Activated T-helper 2 cell treated with anti-CD3 and anti-CD28 coated beads, Interferon-gamma antibody, Interleukin-2, Interleukin-4, amounts not matched to agents 10 μg/mL and 5 μg/mL and 100 μg/mL, durations not matched to agents 14 hours and 24 hours and 36 hours (primary cell): ENCODE results near the gene LYPD6. TPM values are rescaled to one million over a fixed set of nuclear protein-coding genes. Genes with fewer than 3 reads are reported as not detected.

Experiments used
- DNase-seq: peaks from one replicate; pipeline ENCODE4 v3.0.0; 2021; ENCODE audit warnings: low spot score
- H3K27ac Mint-ChIP-seq: one replicate; pipeline ENCODE4 v1.8.0; 2021; ENCODE audit warnings: mixed read lengths
- H3K27me3 Mint-ChIP-seq: one replicate; pipeline ENCODE4 v1.8.0; 2021; ENCODE audit warnings: low read depth, mixed read lengths
- H3K36me3 Mint-ChIP-seq: one replicate; pipeline ENCODE4 v1.8.0; 2021; ENCODE audit warnings: low read depth, mixed read lengths
- H3K4me1 Mint-ChIP-seq: one replicate; pipeline ENCODE4 v1.8.0; 2021; ENCODE audit warnings: low read depth, mixed read lengths
- H3K4me3 Mint-ChIP-seq: one replicate; pipeline ENCODE4 v1.8.0; 2021; ENCODE audit warnings: low read depth, mild to moderate bottlenecking, moderate library complexity, mixed read lengths
- H3K9me3 Mint-ChIP-seq: one replicate; pipeline ENCODE4 v1.8.0; 2021; ENCODE audit warnings: mixed read lengths
- intact Hi-C: fragments of 100-400 bp; cut with micrococcal nuclease; formaldehyde crosslinking; loops from one replicate; pipeline ENCODE4 v1.15.1; 2023
- total RNA-seq: library from RNA; stranded (reverse); gene quantifications from 2 replicates; pipeline ENCODE4 v1.2.3, GENCODE V29; 2022

The LYPD6 gene
- total RNA-seq, 1 donor from 2014 or later: not detected

DNA sequence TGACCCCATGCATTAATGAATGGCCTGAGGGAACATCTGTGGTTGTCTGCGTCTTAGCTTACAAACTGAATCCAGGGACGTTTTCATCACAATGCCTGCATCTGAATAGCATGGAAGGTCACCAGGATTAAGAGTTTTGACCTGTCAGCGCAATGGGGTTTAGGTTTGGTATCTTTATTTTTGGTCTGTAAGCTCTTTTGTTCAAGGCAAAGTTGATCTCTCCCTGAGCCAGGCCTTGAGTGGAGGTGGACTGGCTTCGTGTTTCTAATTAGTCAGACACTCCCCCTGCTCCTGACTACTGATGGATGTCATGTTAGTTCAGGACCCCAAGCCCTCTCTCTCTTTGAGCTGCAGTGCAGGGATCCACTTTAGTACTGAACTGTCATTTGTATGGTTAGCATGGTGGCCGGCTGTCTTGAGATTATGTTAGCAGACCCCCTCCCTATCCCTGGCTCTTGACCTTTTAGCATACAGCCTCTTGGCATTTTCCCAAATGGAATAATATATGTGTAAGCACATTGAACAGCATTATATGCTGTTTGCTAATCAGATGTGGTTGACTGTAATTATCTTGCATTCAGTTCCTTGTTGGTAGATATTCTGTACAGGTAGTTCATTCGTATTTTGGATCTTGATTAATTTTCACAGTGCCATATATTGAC is 59.2 kb downstream of the LYPD6 start:
- no peak for DNase-seq
- no peak overlapping the region for H3K4me3 Mint-ChIP-seq
- H3K36me3 Mint-ChIP-seq: no peaks in the 10 kb centered on the region
- H3K27me3 Mint-ChIP-seq: peaks cover 2% of the 10 kb centered on the region
- H3K9me3 Mint-ChIP-seq: no peaks in the 10 kb centered on the region
- intact Hi-C loops: no loop called here
- H3K4me1 Mint-ChIP-seq: no peaks in the 10 kb centered on the region
- H3K27ac Mint-ChIP-seq: no peak overlapping the region

DNA sequence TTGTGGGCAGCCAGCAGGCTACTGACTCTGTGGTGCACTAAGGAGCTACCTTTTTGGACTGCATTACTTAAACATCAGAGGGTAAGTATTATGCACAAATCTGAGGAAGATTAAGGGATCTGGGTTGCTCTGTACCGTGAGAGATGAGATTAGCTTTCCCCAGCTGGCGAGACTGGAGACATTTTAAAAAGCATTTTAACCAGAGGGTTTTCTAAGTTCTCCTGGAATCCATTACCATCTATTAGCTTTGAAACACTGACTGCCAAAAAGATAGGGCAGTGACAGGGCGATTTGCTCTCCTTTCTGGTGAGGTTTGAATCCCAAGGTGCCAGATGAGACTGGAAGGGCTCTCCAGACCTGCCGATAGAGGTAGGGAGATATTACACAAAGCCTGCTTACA is 63.2 kb downstream of the LYPD6 start:
- intact Hi-C loops: no loop called here
- Mint-ChIP-seq H3K36me3 (no peaks in the 10 kb centered on the region), H3K27me3 (no peaks in the 10 kb centered on the region), H3K4me1 (no peaks in the 10 kb centered on the region), H3K27ac (no peak overlapping the region), H3K9me3 (no peaks in the 10 kb centered on the region), H3K4me3 (no peak overlapping the region)
- DNase-seq: no peak

DNA sequence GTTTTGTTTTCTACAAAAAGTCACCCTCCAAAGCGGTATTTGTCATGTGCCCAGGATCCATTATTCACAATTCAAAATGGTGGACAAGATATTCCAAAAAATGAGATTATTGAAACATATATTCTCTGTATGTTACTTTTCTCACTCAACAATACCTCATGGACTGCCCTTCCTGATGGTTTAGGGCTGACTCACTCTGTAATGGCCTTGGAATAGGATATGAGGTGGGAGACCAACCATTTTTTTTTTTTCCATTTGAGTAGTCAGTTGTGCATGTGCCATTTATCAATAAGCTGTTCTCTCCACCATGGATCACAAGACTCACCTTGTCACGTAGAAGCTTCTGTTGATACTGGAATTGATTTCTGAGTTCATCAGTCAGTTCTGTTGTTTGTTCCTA is 64.5 kb downstream of the LYPD6 start:
- H3K27ac Mint-ChIP-seq: no peak overlapping the region
- no peak for DNase-seq
- intact Hi-C loops: no loop called here
- no peaks in the 10 kb centered on the region for H3K9me3 Mint-ChIP-seq
- no peaks in the 10 kb centered on the region for H3K27me3 Mint-ChIP-seq
- H3K4me3 Mint-ChIP-seq: no peak overlapping the region
- H3K36me3 Mint-ChIP-seq: no peaks in the 10 kb centered on the region
- H3K4me1 Mint-ChIP-seq: no peaks in the 10 kb centered on the region

DNA sequence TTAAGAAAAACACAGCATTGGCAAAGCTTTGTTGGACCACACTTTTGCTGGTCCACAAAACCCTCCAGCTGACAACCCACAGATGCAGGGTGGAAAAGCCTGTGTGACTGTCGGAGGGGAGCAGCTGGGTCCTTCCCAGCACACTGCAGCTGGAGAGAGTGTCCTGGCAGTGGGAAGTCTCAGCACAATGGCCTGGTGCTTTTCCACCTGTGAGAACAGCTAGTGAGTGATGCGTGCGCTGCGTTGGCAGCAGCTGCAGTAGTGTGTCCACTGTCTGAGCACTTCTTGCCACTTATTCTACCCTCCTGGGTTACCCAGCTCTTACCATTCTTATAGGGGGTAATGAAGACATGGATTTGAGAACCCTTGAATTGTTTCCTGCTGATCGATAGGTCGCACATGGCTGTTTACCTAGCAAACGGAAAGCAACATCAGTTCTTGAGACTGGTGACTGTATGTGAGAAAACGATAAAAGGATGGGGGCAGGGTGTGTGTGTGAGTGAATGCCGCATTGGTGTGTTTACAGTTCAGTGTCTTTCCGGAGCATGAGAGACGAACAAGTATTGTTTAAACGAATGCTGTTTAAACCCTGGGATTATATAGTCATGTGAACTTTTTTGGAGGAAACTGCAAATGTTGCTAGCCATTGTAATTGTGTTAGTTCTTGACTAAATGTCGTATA is 69.7 kb downstream of the LYPD6 start:
- no peaks in the 10 kb centered on the region for H3K9me3 Mint-ChIP-seq
- no peaks in the 10 kb centered on the region for H3K27me3 Mint-ChIP-seq
- no peaks in the 10 kb centered on the region for H3K4me1 Mint-ChIP-seq
- intact Hi-C loops: no loop called here
- H3K27ac Mint-ChIP-seq: no peak overlapping the region
- no peak for DNase-seq
- no peak overlapping the region for H3K4me3 Mint-ChIP-seq
- H3K36me3 Mint-ChIP-seq: no peaks in the 10 kb centered on the region

GRCh38 chr2:149400997-149401396 is 70.6 kb downstream of the LYPD6 start:
- H3K27ac Mint-ChIP-seq: no peak overlapping the region
- intact Hi-C loops: no loop called here
- no peak for DNase-seq
- no peaks in the 10 kb centered on the region for H3K27me3 Mint-ChIP-seq
- H3K4me1 Mint-ChIP-seq: no peaks in the 10 kb centered on the region
- H3K9me3 Mint-ChIP-seq: no peaks in the 10 kb centered on the region
- no peaks in the 10 kb centered on the region for H3K36me3 Mint-ChIP-seq
- H3K4me3 Mint-ChIP-seq: no peak overlapping the region

GRCh38 chr2:149409506-149409905 is 79.1 kb downstream of the LYPD6 start:
- no peak overlapping the region for H3K4me3 Mint-ChIP-seq
- no peaks in the 10 kb centered on the region for H3K9me3 Mint-ChIP-seq
- DNase-seq: no peak
- H3K27ac Mint-ChIP-seq: no peak overlapping the region
- H3K36me3 Mint-ChIP-seq: no peaks in the 10 kb centered on the region
- H3K27me3 Mint-ChIP-seq: peaks cover 3% of the 10 kb centered on the region
- intact Hi-C loops: no loop called here
- H3K4me1 Mint-ChIP-seq: no peaks in the 10 kb centered on the region

GRCh38 chr2:149410701-149411484 is 80.5 kb downstream of the LYPD6 start:
- Mint-ChIP-seq H3K4me3 (no peak overlapping the region), H3K9me3 (no peaks in the 10 kb centered on the region), H3K4me1 (no peaks in the 10 kb centered on the region), H3K27me3 (peaks cover 3% of the 10 kb centered on the region), H3K27ac (no peak overlapping the region), H3K36me3 (no peaks in the 10 kb centered on the region)
- no peak for DNase-seq
- intact Hi-C loops: no loop called here

DNA sequence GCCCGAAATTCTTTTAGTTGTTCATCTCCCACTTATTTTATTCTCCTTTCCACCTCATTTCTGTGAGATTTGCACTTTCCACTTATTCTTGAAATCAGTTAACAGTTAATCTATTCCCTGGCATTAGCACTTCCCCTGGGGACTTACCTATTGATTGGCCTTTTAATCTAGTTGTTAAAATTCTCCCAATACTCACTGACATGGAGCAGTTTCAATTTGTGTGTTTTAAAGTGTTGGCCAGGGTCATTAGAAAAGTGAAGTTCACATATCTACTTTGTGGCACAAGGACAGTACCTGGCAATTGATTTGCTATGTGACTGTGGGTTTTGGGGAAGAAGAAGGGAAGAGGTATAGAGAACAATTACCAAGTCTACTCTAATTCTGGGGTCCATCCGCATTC is 83.1 kb downstream of the LYPD6 start:
- Mint-ChIP-seq H3K27ac (no peak overlapping the region), H3K36me3 (no peaks in the 10 kb centered on the region), H3K9me3 (no peaks in the 10 kb centered on the region), H3K27me3 (peaks cover 3% of the 10 kb centered on the region), H3K4me3 (no peak overlapping the region), H3K4me1 (no peaks in the 10 kb centered on the region)
- intact Hi-C loops: no loop called here
- no peak for DNase-seq

- Mint-ChIP-seq H3K4me3 (no peak overlapping the region), H3K27ac (no peak overlapping the region), H3K9me3 (no peaks in the 10 kb centered on the region), H3K36me3 (no peaks in the 10 kb centered on the region), H3K4me1 (no peaks in the 10 kb centered on the region), H3K27me3 (peaks cover 3% of the 10 kb centered on the region)
- no peak for DNase-seq
- intact Hi-C loops: no loop called here
Observed at GRCh38 chr2:149415086-149415485, 84.7 kb downstream of the LYPD6 start.

DNA sequence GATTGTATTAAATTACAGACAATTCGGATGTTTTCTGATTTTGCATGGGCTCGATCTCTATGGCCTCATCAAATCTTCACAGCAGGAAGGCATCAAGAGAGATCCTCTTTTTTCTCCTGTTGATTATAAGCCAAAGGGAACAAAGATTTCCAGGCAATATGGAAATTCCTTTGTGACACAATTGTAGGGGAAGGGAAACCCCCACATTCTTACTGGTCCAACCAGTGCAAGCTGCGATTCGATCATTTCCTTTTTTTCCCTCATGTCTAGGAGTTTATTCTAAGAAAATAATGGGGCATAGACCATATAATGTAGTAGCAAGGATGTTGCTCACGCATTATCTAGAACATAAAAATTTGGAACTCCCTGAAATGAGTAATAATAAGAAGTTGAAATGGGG is 87.7 kb downstream of the LYPD6 start:
- no peak for DNase-seq
- no peaks in the 10 kb centered on the region for H3K27me3 Mint-ChIP-seq
- no peak overlapping the region for H3K4me3 Mint-ChIP-seq
- no peaks in the 10 kb centered on the region for H3K9me3 Mint-ChIP-seq
- intact Hi-C loops: no loop called here
- H3K36me3 Mint-ChIP-seq: no peaks in the 10 kb centered on the region
- no peaks in the 10 kb centered on the region for H3K4me1 Mint-ChIP-seq
- no peak overlapping the region for H3K27ac Mint-ChIP-seq

DNA sequence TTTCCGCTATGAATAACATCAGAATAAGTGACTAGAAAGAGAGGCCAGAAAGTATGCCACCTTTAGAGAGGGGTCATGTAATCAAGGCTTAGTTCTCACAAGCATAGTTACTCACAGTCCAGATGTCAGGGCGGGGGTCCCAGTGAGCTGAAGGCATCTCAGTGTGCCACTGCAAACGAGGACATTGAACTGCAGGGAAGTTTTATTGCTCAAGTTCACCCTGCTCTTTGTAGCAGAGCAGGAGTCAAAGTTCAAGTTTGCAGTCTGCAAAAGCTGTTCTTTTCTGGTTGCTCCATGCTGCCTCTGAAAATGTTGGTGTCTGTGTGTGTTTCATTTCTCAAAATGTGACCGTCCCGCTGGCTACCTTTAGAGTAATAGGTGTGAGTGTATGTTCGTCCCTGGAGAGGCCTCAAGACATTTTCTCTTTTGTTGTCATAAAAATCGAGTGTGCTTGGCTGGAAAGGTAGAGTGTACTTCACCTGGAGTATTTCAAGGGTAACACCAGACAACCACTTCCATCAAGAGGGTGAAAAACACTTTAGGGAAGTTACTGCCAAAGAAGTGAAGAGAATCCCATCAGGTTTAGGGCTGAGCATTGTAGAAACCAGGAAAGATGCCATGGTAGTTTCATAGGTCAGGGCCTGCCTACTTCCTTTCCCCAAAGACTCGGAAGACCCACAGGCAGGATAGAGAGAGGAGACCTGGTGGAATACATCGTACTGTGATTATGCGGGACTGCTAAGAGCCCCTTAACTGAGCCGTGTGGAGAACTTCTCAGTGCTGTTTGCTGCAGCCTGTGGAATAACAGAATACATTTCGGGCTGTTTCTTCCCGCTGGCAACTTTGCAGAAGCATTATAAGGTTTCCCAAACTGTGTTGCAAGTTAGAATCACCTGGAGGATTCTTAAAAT is 89.9 kb downstream of the LYPD6 start:
- Mint-ChIP-seq H3K4me3 (no peak overlapping the region), H3K27ac (no peak overlapping the region), H3K4me1 (no peaks in the 10 kb centered on the region), H3K9me3 (no peaks in the 10 kb centered on the region), H3K36me3 (no peaks in the 10 kb centered on the region), H3K27me3 (no peaks in the 10 kb centered on the region)
- intact Hi-C loops: no loop called here
- DNase-seq: no peak

DNA sequence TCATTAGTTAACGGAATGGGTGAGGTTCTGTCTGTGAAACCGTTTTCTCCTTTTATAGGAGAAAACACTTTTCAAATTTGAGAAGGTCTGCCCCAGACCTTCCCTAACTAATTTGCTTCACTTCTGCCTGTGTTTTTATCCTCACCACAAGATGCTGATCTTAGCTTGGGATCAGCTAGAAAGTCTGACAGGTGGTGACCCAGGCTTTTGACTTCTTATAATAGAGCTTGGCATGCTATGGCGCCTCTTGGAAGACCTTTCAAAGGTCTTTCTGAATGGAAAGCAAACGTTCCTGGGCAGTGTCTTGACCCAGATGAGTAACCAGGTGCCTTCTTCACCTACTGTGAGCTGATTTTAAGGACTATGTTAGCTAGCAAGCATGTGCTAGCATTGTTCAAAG is 91.4 kb downstream of the LYPD6 start:
- H3K27me3 Mint-ChIP-seq: no peaks in the 10 kb centered on the region
- no peaks in the 10 kb centered on the region for H3K4me1 Mint-ChIP-seq
- DNase-seq: no peak
- no peaks in the 10 kb centered on the region for H3K36me3 Mint-ChIP-seq
- no peaks in the 10 kb centered on the region for H3K9me3 Mint-ChIP-seq
- intact Hi-C loops: no loop called here
- no peak overlapping the region for H3K27ac Mint-ChIP-seq
- no peak overlapping the region for H3K4me3 Mint-ChIP-seq
